HTR-8/SVneo (cell line): ENCODE results near the gene METTL16.

Source experiments
- DNase-seq: peaks from one replicate; pipeline ENCODE4 v3.0.0; 2011; ENCODE audit warnings: low spot score, mixed read lengths; ENCODE audit not compliant: insufficient read length
- FAIRE-seq: peaks from 2 replicates; lab custom pipeline; 2011; peaks lifted over from hg19 to GRCh38; lab: Jason Lieb, UNC

Gene METTL16

GRCh38 chr17:2372180-2372579 lies 139.5 kb downstream of the METTL16 start:
- DNase-seq (no peak), FAIRE-seq (no peak)

GRCh38 chr17:2371183-2372130 lies 140.2 kb downstream of the METTL16 start:
- DNase-seq (no peak), FAIRE-seq (no peak)

- FAIRE-seq = no peak
- no peak for DNase-seq
Observed at GRCh38 chr17:2370211-2370589, 141.5 kb downstream of the METTL16 start.

DNA sequence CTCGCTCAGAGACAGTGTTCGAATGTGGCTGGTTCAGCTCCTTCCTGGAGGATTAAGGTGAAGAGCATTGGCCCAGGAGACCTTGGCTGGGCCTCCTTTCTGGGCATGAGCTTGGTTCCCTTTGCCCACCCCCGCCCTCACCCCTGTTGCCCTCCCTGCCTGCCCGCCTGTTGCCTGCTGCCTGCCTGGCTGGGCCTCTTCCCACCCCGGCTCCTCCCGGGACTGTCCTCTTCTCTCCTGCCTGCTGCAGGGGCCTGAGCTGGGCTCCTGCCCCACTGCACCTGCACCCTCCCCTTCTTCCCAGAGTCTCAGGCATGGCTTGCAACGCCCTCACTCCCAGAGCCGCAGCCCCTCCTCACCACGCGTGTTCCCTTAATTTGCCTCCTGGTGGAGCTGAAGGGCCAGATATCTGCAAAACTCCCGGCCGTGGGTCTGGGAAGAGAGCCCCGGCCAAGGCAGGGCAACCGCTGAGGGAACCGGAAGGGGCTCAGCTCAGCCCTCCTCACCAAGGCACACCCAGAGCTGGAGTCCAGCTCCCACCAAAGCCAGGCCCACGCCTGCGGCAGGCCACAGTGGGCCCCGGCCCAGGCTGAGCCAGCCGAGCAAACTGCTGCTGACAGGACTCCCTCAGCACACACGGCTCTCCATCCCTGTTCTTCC lies 142.0 kb downstream of the METTL16 start:
- DNase-seq (no peak), FAIRE-seq (no peak)

- no peak for FAIRE-seq
- DNase-seq = no peak
Observed at GRCh38 chr17:2369039-2369438, 142.6 kb downstream of the METTL16 start.

DNA sequence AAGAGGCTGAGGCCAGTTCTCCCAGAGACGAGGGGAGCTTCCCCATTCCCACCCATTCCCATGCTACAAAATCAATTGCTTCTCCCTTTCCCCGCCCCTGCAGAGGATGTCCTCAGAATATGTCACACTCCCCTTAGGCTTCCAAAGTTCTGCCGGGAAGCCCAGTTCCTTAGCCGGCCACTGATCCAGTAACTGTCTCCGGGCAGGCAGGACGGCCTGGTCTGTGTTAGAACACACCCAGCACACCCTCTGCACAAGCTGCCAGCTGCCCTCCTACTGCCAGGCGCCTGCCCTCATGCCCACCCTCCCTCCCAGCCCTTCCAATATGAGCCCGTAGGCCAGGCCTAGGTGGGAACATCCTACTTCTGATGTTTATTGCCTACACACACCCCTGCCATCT lies 143.3 kb downstream of the METTL16 start:
- DNase-seq = no peak
- peak; percentile 36 for FAIRE-seq

GRCh38 chr17:2366747-2367494 lies 144.8 kb downstream of the METTL16 start:
- FAIRE-seq = no peak

More at GRCh38 chr17:2366747-2367494, 144.8 kb downstream of the METTL16 start:
- no peak for DNase-seq
